ENCODE results near the gene SMAD7. TPM values are rescaled to one million over a fixed set of nuclear protein-coding genes. Genes with fewer than 3 reads are reported as not detected.
A peak's percentile ranks its signal among the peaks of the same experiment; 100 is the strongest.

SMAD7 gene
- total RNA-seq, 2 donors from 2014 or later, result 80.8 to 107 TPM

GRCh38 chr18:48896875-48897511 lies 53.8 kb downstream of the SMAD7 start:
- Histone ChIP-seq H3K27ac (peak overlapping the region; percentile 70 to 71), H3K4me3 (no peak overlapping the region), H3K36me3 (no peaks in the 10 kb centered on the region), H3K27me3 (replicated peaks; ENCODE audit: insufficient read depth) (no peaks in the 10 kb centered on the region), H3K9me3 (no peaks in the 10 kb centered on the region), H3K4me1 (ENCODE audit: control insufficient read depth in 1 of 2, low read depth in 2 of 2) (peaks cover 13 to 55% of the 10 kb centered on the region in 2 donors)
- ATAC-seq (ENCODE audit: insufficient number of reproducible peaks, low FRiP score, low read depth) (no peak), DNase-seq (ENCODE audit: low spot score) (no peak)
- no peak for TF ChIP-seq CTCF (IDR thresholded peaks at IDR 0.05)

- peak overlapping the region; percentile 70 to 71 for H3K27ac ChIP-seq
- no peak for ATAC-seq (ENCODE audit: insufficient number of reproducible peaks, low FRiP score, low read depth)
Observed at GRCh38 chr18:48896326-48896874, 54.4 kb downstream of the SMAD7 start.

GRCh38 chr18:48894799-48895346 lies 55.9 kb downstream of the SMAD7 start:
- no peaks in the 10 kb centered on the region for H3K27me3 ChIP-seq (replicated peaks; ENCODE audit: insufficient read depth)
- no peak for ATAC-seq (ENCODE audit: insufficient number of reproducible peaks, low FRiP score, low read depth)
- no peaks in the 10 kb centered on the region for H3K36me3 ChIP-seq
- H3K9me3 ChIP-seq, result no peaks in the 10 kb centered on the region
- DNase-seq (ENCODE audit: low spot score), result no peak
- H3K27ac ChIP-seq, result peak overlapping the region; percentile 5 to 15
- H3K4me3 ChIP-seq, result no peak overlapping the region
- H3K4me1 ChIP-seq (ENCODE audit: control insufficient read depth in 1 of 2, low read depth in 2 of 2), result peaks cover 9 to 50% of the 10 kb centered on the region in 2 donors
- no peak for TF ChIP-seq CTCF (IDR thresholded peaks at IDR 0.05)

More at GRCh38 chr18:48896326-48896874, 54.4 kb downstream of the SMAD7 start:
- DNase-seq (ENCODE audit: low spot score), result no peak
- Histone ChIP-seq H3K4me3 (no peak overlapping the region), H3K36me3 (no peaks in the 10 kb centered on the region), H3K4me1 (ENCODE audit: control insufficient read depth in 1 of 2, low read depth in 2 of 2) (peaks cover 10 to 51% of the 10 kb centered on the region in 2 donors), H3K27me3 (replicated peaks; ENCODE audit: insufficient read depth) (no peaks in the 10 kb centered on the region), H3K9me3 (no peaks in the 10 kb centered on the region)
- TF ChIP-seq CTCF (IDR thresholded peaks at IDR 0.05), result no peak

GRCh38 chr18:48893608-48894600 lies 56.9 kb downstream of the SMAD7 start:
- no peak for TF ChIP-seq CTCF (IDR thresholded peaks at IDR 0.05)
- no peak overlapping the region for H3K27ac ChIP-seq
- H3K4me1 ChIP-seq (ENCODE audit: control insufficient read depth in 1 of 2, low read depth in 2 of 2), result peaks cover 13 to 60% of the 10 kb centered on the region in 2 donors
- DNase-seq (ENCODE audit: low spot score) (no peak), ATAC-seq (ENCODE audit: insufficient number of reproducible peaks, low FRiP score, low read depth) (no peak)
- H3K36me3 ChIP-seq, result no peaks in the 10 kb centered on the region
- H3K9me3 ChIP-seq, result no peaks in the 10 kb centered on the region
- no peaks in the 10 kb centered on the region for H3K27me3 ChIP-seq (replicated peaks; ENCODE audit: insufficient read depth)
- H3K4me3 ChIP-seq, result no peak overlapping the region

Data from thoracic aorta (tissue), 2 donors.